Heart left ventricle (tissue), 16 donors: ENCODE results near the gene AQP6. TPM values are rescaled to one million over a fixed set of nuclear protein-coding genes. Genes with fewer than 3 reads are reported as not detected.

ENCODE experiments used
- ATAC-seq, 4 donors: fragments of 200-7000 bp; cut with Tn5 transposase; one replicate each; pipeline ENCODE4 v1.9.1; 2020 to 2022; ENCODE audit warnings: moderate library complexity in 4 of 4, mild to moderate bottlenecking in 3 of 4, moderate number of reproducible peaks in 1 of 4
- DNase-seq, 5 donors: peaks; one replicate each; pipeline ENCODE4 v3.0.0-alpha.2; 2020
- H3K27ac ChIP-seq, 12 donors: fragments of 200-600 bp; sonication (generic) in 4 of 12; one replicate each; pipeline versions ENCODE4 v1.5.0 to v1.8.0; 2016 to 2022; ENCODE audit warnings: mild to moderate bottlenecking in 2 of 12
- H3K27me3 ChIP-seq, 9 donors: fragments of 200-600 bp; sonication (generic) in 2 of 9; one replicate each; pipeline versions ENCODE4 v1.5.1 to v1.8.0; 2016 to 2022; ENCODE audit warnings: mild to moderate bottlenecking in 3 of 9
- H3K36me3 ChIP-seq, 9 donors: fragments of 200-600 bp; sonication (generic) in 2 of 9; one replicate each; pipeline versions ENCODE4 v1.5.0 to v1.8.0; 2018 to 2022; ENCODE audit warnings: mild to moderate bottlenecking in 2 of 9
- H3K4me1 ChIP-seq, 12 donors: fragments of 200-600 bp; sonication (generic) in 4 of 12; one replicate each; pipeline versions ENCODE4 v1.5.0 to v1.8.0; 2016 to 2022; ENCODE audit warnings: mild to moderate bottlenecking in 3 of 12
- H3K4me3 ChIP-seq, 12 donors: fragments of 200-600 bp; sonication (generic) in 4 of 12; one replicate each; pipeline versions ENCODE4 v1.5.0 to v1.8.0; 2017 to 2022; ENCODE audit warnings: mild to moderate bottlenecking in 9 of 12, moderate library complexity in 4 of 12
- H3K9me3 ChIP-seq, 12 donors: fragments of 200-600 bp; sonication (generic) in 4 of 12; one replicate each; pipeline versions ENCODE4 v1.5.0 to v1.8.0; 2016 to 2022; ENCODE audit warnings: mild to moderate bottlenecking in 1 of 12
- CTCF ChIP-seq, 12 donors: fragments of 200-600 bp; sonication (generic) in 4 of 12; IDR thresholded peaks; one replicate each; pipeline versions ENCODE4 v1.5.0 to v1.8.0; 2018 to 2022; ENCODE audit warnings: antibody characterized with exemption in 12 of 12, mild to moderate bottlenecking in 5 of 12
- POLR2A ChIP-seq, 2 donors: fragments of 450-650 bp; IDR thresholded peaks; one replicate each; pipeline ENCODE4 v1.6.1; 2017; ENCODE audit warnings: antibody characterized with exemption in 2 of 2, mild to moderate bottlenecking in 2 of 2, moderate library complexity in 2 of 2
- WGBS, 4 donors: extraction: QIAGEN DNeasy Blood & Tissue Kit in 2 of 4; methylation state at CpG; one replicate each; pipeline versions ENCODE4 v1.1.5 to v1.1.7; 2013 to 2018; 5-methylcytosine and 5-hydroxymethylcytosine counted together
- intact Hi-C, 10 donors: fragments of 100-400 bp; cut with DNase I; formaldehyde crosslinking; loops; one replicate each; pipeline versions ENCODE4 v1.11.1 to v1.14.2; 2022
- polyA plus RNA-seq, 2 donors: library from polyadenylated mRNA; stranded (reverse); fragments of 200-250 nt; gene quantifications; one replicate each; pipeline ENCODE4 v1.2.3, GENCODE V29; 2013
- total RNA-seq, 9 donors: library from RNA; depleted of rRNA in 2 of 9; stranded (reverse); fragments of >200 nt in 2 of 9; fragmentation: NEBNext Ultra II Directional in 3 of 9; extraction: Animal tissue kit (Norgen Biotek cat#: 25700) in 3 of 9; gene quantifications; one replicate each; pipeline versions ENCODE4 v1.1.0 to v1.2.4, GENCODE V29; 2016 to 2023
- donor health status: ischemic (EF 13 %, LVEDD 7.1; RV severe dilation, severe dysfunction).
- donor health status: healthy with polysubstance abuse.
- donor health status: DM: no; HTN: yes; CAD: no.
- donor health status: DM: no; HTN: no; CAD: no.
- donor health status: ischemic (EF 25% LVEDD 6.9; RV normal size, moderate dysfunction).
- donor health status: ischemic (EF 25% LVEDD 5.7; RV mildly dilated, moderate dysfunction).
- donor health status: healthy.
- donor health status: DM: yes; HTN: yes; CAD: no.
- donor health status: ischemic (EF 35%, LVEDD 5.7; RV mildly dilated, moderate dysfunction).
- donor health status: nonischemic (EF 11% LVEDD 7.7; RV severe dilation, severe dysfunction).
- donor health status: DM: yes; HTN: yes; CAD: no.
- donor health status: PGD.
- donor health status: ischemic (EF 29% LVEDD 5.4; RV normal size, mild dysfunction).
- donor health status: nonischemic (EF 23%, LVEDD 6.1; RV moderate dilation, normal function).

AQP6 gene
- total and polyA plus RNA-seq, 11 donors, result 0.04 TPM; not detected in 9

DNA sequence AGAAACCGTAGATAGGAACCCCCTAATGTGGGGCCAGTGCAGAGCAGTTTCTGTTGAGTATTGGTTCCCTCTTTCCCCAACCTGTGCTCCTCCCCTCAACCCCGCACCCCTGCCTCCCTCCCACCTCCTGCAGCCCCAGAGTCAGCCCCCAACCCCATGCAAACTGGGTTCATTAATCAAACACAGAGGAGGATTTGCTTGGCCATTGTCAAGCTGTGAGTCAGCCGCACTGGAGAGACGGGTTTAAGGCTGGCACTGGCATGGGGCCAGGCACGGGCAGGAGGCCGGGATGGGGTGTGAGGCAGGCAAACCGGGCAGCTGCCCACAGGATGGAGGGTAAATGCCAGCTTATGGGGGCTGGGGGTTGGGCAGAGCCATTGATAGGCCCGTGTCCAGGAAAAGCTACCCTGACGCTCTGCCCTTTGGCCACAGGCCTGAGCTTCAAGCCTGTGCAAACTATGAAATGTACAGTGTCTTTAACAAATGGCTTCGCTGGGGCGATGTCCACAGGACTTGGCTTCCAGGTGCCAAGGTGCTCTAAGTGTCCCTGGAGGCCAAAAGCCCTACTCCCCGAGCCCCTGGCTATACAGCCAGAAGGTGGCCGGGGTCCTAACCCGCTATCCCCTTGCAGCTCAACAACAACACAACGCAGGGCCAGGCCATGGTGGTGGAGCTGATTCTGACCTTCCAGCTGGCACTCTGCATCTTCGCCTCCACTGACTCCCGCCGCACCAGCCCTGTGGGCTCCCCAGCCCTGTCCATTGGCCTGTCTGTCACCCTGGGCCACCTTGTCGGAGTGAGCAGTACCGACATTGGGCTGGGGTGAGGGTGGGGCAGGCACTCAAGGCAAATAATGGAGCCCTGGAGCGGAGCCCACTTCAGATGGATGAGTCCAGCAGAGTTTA, 9.6 kb upstream of the AQP6 start:
- H3K27ac ChIP-seq, result peak overlapping the region in 3 of 12 donors; percentile 29 to 34 (median 30)
- H3K9me3 ChIP-seq, result no peaks in the 10 kb centered on the region
- intact Hi-C loops, result loop anchor here in 5 of 10 donors (5.0 to 10.0 kb wide), 4 partner anchors 96 to 222 kb away; no protein-coding TSS in a partner anchor
- H3K27me3 ChIP-seq, result peaks cover 0 to 76% (median 23%) of the 10 kb centered on the region in 9 donors
- no peaks in the 10 kb centered on the region for H3K36me3 ChIP-seq
- ATAC-seq (peak; percentile 66 to 77 (median 74)), DNase-seq (peak; percentile 70 to 84 (median 79))
- H3K4me3 ChIP-seq, result no peak overlapping the region
- peaks cover 0 to 36% (median 13%) of the 10 kb centered on the region in 12 donors for H3K4me1 ChIP-seq
- WGBS, 4 donors, result 69 to 82% (median 73%) methylated on average over 7 to 21 of the region's 21 CpGs
- no peak for TF ChIP-seq POLR2A (IDR thresholded peaks at IDR 0.05)
- no peak for TF ChIP-seq CTCF (IDR thresholded peaks at IDR 0.05)

DNA sequence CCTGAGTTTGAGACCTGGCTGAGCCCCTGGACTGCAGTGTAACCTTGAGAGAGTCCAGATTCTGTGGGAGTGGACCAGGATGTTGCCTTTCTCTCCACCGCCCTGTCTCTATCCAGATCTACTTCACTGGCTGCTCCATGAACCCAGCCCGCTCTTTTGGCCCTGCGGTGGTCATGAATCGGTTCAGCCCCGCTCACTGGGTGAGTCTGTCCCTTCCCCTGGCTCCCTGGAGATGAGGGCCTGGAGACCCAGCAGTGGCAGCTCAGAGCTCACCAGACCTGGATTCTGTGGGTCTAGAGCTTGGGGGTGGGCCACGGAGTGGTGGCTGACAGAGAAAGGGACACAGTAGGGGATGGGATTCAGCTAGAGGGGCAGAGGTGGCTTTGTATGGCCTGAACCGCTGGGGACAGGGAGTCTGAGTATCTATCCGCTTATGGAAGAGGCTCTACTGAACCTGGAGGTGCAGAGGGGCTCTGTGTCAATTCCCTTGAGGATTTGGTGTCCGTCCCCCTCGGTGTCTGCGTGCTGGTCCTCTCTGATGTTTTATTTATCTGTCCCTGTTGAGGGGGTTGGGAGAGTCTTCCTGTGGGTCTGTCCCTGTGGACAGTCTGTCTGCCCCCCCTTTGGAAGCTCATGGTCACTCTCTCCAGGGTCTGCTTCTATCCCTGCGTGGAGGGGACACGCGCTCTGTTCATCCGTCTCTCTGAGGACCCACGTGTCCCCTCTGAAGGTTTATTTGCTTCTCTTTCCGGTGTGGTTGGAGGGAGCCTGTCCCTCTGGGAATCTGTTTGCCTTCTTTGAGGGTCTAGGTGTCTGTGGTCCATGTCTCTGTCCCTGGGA, 8.6 kb upstream of the AQP6 start:
- Histone ChIP-seq H3K4me3 (no peak overlapping the region), H3K36me3 (no peaks in the 10 kb centered on the region), H3K27ac (no peak overlapping the region), H3K27me3 (peaks cover 0 to 68% (median 25%) of the 10 kb centered on the region in 9 donors), H3K4me1 (peaks cover 0 to 36% (median 13%) of the 10 kb centered on the region in 12 donors), H3K9me3 (no peaks in the 10 kb centered on the region)
- TF ChIP-seq CTCF (IDR thresholded peaks at IDR 0.05), result no peak
- no peak for TF ChIP-seq POLR2A (IDR thresholded peaks at IDR 0.05)
- intact Hi-C loops, result loop anchor here in 5 of 10 donors (5.0 to 10.0 kb wide), 4 partner anchors 97 to 221 kb away; no protein-coding TSS in a partner anchor
- ATAC-seq, result no peak
- DNase-seq, result no peak
- 79 to 85% (median 81%) methylated on average over 11 to 17 of the region's 17 CpGs for WGBS, 4 donors

- Histone ChIP-seq H3K27ac (no peak overlapping the region), H3K9me3 (no peaks in the 10 kb centered on the region), H3K27me3 (peaks cover 0 to 63% (median 18%) of the 10 kb centered on the region in 9 donors), H3K4me3 (no peak overlapping the region), H3K36me3 (no peaks in the 10 kb centered on the region), H3K4me1 (peaks cover 0 to 28% (median 13%) of the 10 kb centered on the region in 12 donors)
- ATAC-seq, result no peak
- intact Hi-C loops, result loop anchor here in 9 of 10 donors (5.0 to 10.0 kb wide), 7 partner anchors 87 to 220 kb away; no protein-coding TSS in a partner anchor
- no peak for TF ChIP-seq CTCF (IDR thresholded peaks at IDR 0.05)
- TF ChIP-seq POLR2A (IDR thresholded peaks at IDR 0.05), result no peak
- DNase-seq, result no peak
- WGBS, 4 donors, result 70 to 79% (median 74%) methylated on average over 13 of the region's 13 CpGs
Observed at GRCh38 chr12:49964849-49965624, 7.7 kb upstream of the AQP6 start.
